ENCODE measurements around the gene PSMC2. TPM values are rescaled to one million over a fixed set of nuclear protein-coding genes. Genes with fewer than 3 reads are reported as not detected.
"Not testable (repeated sequence)": the region's sequence is repeated elsewhere in the genome, so short reads cannot be mapped to it uniquely, and the experiment has no call there.

Gene PSMC2
- total RNA-seq, 2 experiments from 2014 or later, result 139 to 143 TPM

- Mint-ChIP-seq H3K27ac (no peak overlapping the region), H3K36me3 (ENCODE audit: low read depth) (no peaks in the 10 kb centered on the region), H3K27me3 (peaks cover 9% of the 10 kb centered on the region), H3K9me3 (no peaks in the 10 kb centered on the region), H3K4me1 (no peaks in the 10 kb centered on the region), H3K4me3 (no peak overlapping the region)
- ChIA-PET POLR2A (no interaction called here), CTCF (no interaction called here)
- no peak for DNase-seq
Measured at GRCh38 chr7:103382032-103382402, 34.6 kb downstream of the PSMC2 start.

DNA sequence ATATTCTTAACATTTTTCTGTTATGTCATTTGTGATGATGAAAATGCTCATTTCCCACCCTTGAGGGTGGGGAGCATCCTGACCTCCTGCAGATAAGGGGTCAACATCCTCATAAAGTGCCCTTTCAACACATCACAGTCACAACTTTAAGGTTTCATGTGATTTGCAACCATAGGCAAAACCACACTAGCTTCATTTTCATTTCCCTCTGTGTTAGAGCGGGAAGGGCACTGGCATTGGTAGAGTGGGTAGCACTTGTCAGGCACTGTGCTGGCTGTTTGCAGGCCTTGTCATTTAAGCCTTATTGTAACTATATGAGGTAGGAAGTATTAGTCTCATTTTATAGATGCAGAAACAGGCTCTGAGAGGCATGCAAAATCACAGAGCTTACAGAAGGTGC lies 39.8 kb downstream of the PSMC2 start:
- DNase-seq, result no peak
- H3K27ac Mint-ChIP-seq, result no peak overlapping the region
- H3K36me3 Mint-ChIP-seq (ENCODE audit: low read depth), result no peaks in the 10 kb centered on the region
- H3K4me3 Mint-ChIP-seq, result no peak overlapping the region
- H3K9me3 Mint-ChIP-seq, result no peaks in the 10 kb centered on the region
- CTCF ChIA-PET, result no interaction called here
- H3K27me3 Mint-ChIP-seq, result peaks cover 6% of the 10 kb centered on the region
- POLR2A ChIA-PET, result no interaction called here
- H3K4me1 Mint-ChIP-seq, result no peaks in the 10 kb centered on the region

DNA sequence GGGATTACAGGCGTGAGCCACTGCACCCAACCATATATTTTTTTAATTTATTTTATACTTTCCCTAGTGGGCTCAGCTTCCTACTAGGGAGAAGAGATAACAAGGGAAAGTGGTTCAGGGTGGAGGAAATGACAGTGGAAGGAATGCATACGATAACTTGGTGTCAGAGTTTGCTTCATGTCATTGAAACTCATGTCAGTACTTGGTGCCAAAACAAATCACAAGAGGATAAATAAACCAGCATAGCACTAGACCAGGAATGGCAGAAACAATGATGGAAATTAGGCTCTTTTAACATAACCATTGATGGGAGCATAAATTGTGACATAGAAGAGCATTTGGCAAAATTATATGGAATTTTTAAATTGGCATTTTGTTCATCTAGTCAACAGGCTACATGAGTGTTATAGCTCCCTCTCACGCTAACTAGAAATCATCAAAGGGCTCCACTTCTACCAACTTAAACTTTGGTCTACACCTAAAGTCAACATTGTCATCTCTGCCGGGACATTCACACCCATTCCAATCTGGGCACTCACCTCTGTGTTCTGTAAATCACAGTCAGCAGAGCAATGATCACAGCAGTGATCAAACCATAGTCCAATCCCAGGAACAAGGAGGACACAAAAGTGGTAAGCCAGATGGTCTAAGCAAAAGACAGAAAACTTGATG lies 41.2 kb downstream of the PSMC2 start:
- POLR2A ChIA-PET, result no interaction called here

DNA sequence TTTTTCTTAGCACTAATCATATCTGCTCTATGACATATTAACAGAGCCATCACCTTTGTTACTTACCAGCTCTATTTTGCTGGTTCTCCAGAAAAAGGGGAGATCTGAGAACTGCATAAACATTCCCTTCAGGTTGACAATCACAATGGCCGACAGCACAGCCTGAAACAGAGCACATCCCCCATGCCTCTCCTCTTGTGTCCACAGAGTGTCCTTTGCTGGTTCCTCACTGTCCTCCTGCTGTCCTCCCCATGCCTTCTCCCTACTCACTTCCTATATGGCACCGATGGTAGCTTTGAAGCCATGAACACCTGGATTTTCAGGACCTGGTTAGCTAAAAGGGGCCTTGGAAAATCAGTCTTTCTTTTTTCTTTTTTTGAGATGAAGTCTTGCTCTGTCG lies 41.8 kb downstream of the PSMC2 start:
- POLR2A ChIA-PET, result no interaction called here
- no peak overlapping the region for H3K27ac Mint-ChIP-seq

More for the DNA sequence above, 41.2 kb downstream of the PSMC2 start:
- no peaks in the 10 kb centered on the region for H3K36me3 Mint-ChIP-seq (ENCODE audit: low read depth)
- no peak overlapping the region for H3K27ac Mint-ChIP-seq
- CTCF ChIA-PET, result no interaction called here
- no peaks in the 10 kb centered on the region for H3K9me3 Mint-ChIP-seq
- H3K4me3 Mint-ChIP-seq, result no peak overlapping the region
- H3K27me3 Mint-ChIP-seq, result peaks cover 6% of the 10 kb centered on the region
- no peak for DNase-seq
- no peaks in the 10 kb centered on the region for H3K4me1 Mint-ChIP-seq

DNA sequence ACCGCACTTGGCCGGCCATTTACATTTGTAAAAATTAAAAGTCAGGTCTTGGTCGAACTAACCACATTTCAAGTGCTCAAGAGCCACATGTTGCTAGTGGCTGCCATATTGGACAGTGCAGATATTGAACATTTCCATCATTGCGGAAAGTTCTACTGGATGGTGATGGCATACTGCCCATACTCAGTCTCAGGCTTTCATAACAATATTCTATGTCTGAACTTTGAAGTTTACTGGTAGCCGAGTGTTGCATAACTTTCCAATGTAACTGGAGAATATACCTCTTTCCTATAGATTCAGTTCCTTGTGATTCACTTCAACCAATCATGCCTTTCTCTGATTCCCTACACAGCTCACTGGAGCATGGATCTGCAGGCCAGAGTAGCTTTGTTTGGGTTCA lies 43.7 kb downstream of the PSMC2 start:
- DNase-seq, result no peak
- H3K36me3 Mint-ChIP-seq (ENCODE audit: low read depth), result no peaks in the 10 kb centered on the region
- peaks cover 6% of the 10 kb centered on the region for H3K27me3 Mint-ChIP-seq
- no peaks in the 10 kb centered on the region for H3K9me3 Mint-ChIP-seq
- no peak overlapping the region for H3K27ac Mint-ChIP-seq
- no peaks in the 10 kb centered on the region for H3K4me1 Mint-ChIP-seq
- H3K4me3 Mint-ChIP-seq, result no peak overlapping the region
- ChIA-PET POLR2A (no interaction called here), CTCF (no interaction called here)

More for the DNA sequence above, 41.8 kb downstream of the PSMC2 start:
- H3K9me3 Mint-ChIP-seq, result no peaks in the 10 kb centered on the region
- H3K4me3 Mint-ChIP-seq, result no peak overlapping the region
- no peaks in the 10 kb centered on the region for H3K4me1 Mint-ChIP-seq
- DNase-seq, result no peak
- H3K36me3 Mint-ChIP-seq (ENCODE audit: low read depth), result no peaks in the 10 kb centered on the region
- CTCF ChIA-PET, result no interaction called here
- peaks cover 6% of the 10 kb centered on the region for H3K27me3 Mint-ChIP-seq

DNA sequence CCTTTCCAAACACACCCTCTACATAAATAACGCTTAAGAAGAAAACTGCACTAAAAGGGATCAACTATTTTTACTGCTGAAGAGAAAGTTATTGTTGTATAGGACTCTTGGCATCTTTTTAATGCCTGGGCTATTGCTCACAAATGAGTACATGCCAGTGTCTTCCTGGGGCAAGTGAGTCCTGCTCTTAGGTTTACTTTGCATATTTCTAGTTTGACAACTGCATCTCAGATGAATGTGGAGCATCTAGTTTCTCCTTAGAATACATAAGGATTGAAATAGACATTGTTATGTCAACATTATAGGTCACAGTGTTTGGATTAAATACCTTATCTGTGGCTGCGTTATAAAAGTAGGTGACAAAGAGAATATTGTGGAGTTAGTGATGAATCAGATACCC lies 44.5 kb downstream of the PSMC2 start:
- ChIA-PET CTCF (no interaction called here), POLR2A (no interaction called here)
- no peak overlapping the region for H3K4me3 Mint-ChIP-seq
- no peaks in the 10 kb centered on the region for H3K9me3 Mint-ChIP-seq
- no peaks in the 10 kb centered on the region for H3K36me3 Mint-ChIP-seq (ENCODE audit: low read depth)
- DNase-seq, result no peak
- no peak overlapping the region for H3K27ac Mint-ChIP-seq
- H3K27me3 Mint-ChIP-seq, result peaks cover 6% of the 10 kb centered on the region
- no peaks in the 10 kb centered on the region for H3K4me1 Mint-ChIP-seq

DNA sequence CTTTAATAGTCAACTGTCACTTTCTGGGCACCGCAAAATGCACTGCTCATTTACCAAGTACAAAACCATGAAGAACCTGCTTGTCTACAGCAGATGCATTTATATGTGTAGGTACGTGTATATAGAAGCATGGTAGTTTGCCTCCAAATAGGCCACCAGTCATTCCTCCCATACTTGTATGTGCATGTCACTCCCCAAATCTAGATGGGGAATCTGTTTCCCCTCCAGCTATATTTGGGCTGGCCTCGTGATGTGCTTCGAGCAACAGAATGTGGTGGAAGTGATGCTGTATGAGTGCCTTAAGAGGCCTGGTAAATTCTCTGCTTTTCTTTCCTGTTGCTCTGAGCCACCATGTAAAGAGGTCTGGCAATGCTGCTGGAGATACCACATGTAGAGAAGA lies 47.1 kb downstream of the PSMC2 start:
- H3K36me3 Mint-ChIP-seq (ENCODE audit: low read depth), result no peaks in the 10 kb centered on the region
- H3K9me3 Mint-ChIP-seq, result no peaks in the 10 kb centered on the region
- ChIA-PET CTCF (no interaction called here), POLR2A (no interaction called here)
- H3K27me3 Mint-ChIP-seq, result no peaks in the 10 kb centered on the region
- no peak for DNase-seq
- H3K4me3 Mint-ChIP-seq, result no peak overlapping the region
- no peaks in the 10 kb centered on the region for H3K4me1 Mint-ChIP-seq
- no peak overlapping the region for H3K27ac Mint-ChIP-seq

GRCh38 chr7:103395071-103395470 lies 47.6 kb downstream of the PSMC2 start:
- Mint-ChIP-seq H3K4me1 (no peaks in the 10 kb centered on the region), H3K4me3 (no peak overlapping the region), H3K27ac (no peak overlapping the region), H3K27me3 (peaks cover under 1% of the 10 kb centered on the region), H3K9me3 (no peaks in the 10 kb centered on the region), H3K36me3 (ENCODE audit: low read depth) (no peaks in the 10 kb centered on the region)
- ChIA-PET POLR2A (no interaction called here), CTCF (no interaction called here)
- DNase-seq, result no peak

DNA sequence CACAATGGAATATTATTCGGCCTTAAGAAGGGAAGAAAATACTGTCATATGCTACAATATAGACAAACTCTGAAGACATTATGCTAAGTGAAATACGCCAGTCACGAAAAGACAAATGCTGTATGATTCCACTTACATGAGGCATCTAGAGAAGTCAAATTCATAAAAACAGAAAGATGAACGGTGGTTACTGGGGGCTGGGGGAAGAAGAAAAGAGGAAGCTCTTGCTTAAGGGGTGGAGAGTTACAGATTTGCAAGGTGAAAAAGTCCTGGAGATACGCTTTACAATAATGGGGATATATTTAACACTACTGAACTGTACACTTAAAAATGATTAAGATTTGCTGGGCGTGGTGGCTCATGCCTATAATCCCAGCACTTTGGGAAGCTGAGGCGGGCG lies 49.0 kb downstream of the PSMC2 start:
- Mint-ChIP-seq H3K9me3 (no peaks in the 10 kb centered on the region), H3K4me3 (no peak overlapping the region), H3K36me3 (ENCODE audit: low read depth) (no peaks in the 10 kb centered on the region), H3K27ac (no peak overlapping the region), H3K4me1 (no peaks in the 10 kb centered on the region), H3K27me3 (peaks cover 6% of the 10 kb centered on the region)
- CTCF ChIA-PET, result no interaction called here
- DNase-seq, result no peak
- POLR2A ChIA-PET, result no interaction called here

DNA sequence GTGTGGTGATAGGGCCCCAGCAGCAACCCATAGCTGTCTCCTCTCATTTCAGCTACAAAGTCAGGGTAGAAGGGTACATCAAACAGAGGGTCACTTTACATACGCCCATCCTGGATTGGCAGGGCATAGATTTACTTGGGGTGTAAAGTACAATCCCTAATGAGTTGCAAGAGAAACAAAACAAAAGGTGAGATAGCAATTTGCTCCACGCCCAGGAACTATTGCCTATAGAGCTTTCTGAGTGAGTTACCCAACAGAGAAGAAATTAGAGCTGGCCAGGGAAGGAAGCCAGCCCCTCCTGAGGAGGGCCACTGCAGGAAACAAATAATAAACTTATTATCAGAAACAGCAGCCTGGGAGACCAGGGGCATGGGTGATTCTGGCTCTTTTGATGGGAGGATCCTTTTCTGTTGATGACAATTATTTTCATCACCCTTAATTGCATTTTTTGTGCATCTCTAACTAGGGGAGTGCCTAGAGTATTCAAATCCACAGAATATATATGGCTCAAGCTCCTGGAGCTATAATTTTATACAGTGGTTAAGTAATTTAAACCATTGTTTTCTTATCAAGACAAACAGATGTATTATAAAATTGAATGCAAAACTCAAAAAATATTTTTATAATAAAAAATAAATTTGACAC lies 51.2 kb downstream of the PSMC2 start:
- Mint-ChIP-seq H3K36me3 (ENCODE audit: low read depth) (no peaks in the 10 kb centered on the region), H3K27me3 (peaks cover 16% of the 10 kb centered on the region), H3K4me1 (no peaks in the 10 kb centered on the region), H3K9me3 (no peaks in the 10 kb centered on the region), H3K4me3 (no peak overlapping the region), H3K27ac (no peak overlapping the region)
- DNase-seq, result no peak
- ChIA-PET POLR2A (no interaction called here), CTCF (interaction anchor here (1.0 kb wide), 1 partner anchor 10 kb away, joined by 4 read pairs; no protein-coding TSS in a partner anchor)

DNA sequence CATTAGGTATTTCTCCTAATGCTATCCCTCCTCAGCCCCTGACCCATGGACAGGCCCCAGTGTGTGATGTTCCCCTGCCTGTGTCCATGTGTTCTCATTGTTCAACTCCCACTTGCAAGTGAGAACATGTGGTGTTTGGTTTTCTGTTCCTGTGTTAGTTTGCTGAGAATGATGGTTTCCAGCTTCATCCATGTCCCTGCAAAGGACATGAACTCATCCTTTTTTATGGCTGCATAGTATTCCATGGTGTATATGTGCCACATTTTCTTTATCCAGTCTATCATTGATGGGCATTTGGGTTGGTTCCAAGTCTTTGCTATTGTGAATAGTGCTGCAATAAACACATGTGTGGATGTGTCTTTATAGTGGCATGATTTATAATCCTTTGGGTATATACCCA lies 52.2 kb downstream of the PSMC2 start:
- CTCF ChIA-PET; H3K4me1 Mint-ChIP-seq; H3K27ac Mint-ChIP-seq; POLR2A ChIA-PET; H3K4me3 Mint-ChIP-seq; H3K36me3 Mint-ChIP-seq (ENCODE audit: low read depth); DNase-seq; H3K9me3 Mint-ChIP-seq: not testable (repeated sequence)
- H3K27me3 Mint-ChIP-seq, result peaks cover 19% of the 10 kb centered on the region

GRCh38 chr7:103405789-103406613 lies 58.6 kb downstream of the PSMC2 start:
- POLR2A ChIA-PET; H3K36me3 Mint-ChIP-seq (ENCODE audit: low read depth): not testable (repeated sequence)

DNA sequence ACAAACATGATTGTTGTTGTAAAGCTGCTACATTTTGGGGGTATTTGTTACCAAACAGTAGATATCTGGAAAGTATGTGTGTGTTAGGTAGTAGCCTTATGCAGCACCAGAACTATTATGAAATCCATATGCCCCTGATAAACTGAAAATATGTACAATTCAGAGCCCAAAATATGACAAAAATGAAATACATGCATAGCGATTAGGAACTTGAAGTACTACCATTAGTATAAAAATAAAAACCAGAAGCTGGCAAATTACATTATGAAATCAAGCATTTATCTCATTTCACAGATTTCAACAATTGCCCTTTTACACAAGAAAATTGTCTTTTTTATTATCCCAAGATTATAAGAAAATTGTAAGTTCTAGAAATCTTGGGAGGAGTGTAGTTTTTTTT lies 64.7 kb downstream of the PSMC2 start:
- H3K27ac Mint-ChIP-seq, result no peak overlapping the region
- DNase-seq, result no peak
- no peak overlapping the region for H3K4me3 Mint-ChIP-seq
- no peaks in the 10 kb centered on the region for H3K9me3 Mint-ChIP-seq
- ChIA-PET CTCF (no interaction called here), POLR2A (interaction anchor here (0.7 kb wide), 1 partner anchor 105 kb away, joined by 3 read pairs; no protein-coding TSS in a partner anchor)
- peaks cover 19% of the 10 kb centered on the region for H3K27me3 Mint-ChIP-seq
- no peaks in the 10 kb centered on the region for H3K4me1 Mint-ChIP-seq
- H3K36me3 Mint-ChIP-seq (ENCODE audit: low read depth), result no peaks in the 10 kb centered on the region

More at GRCh38 chr7:103405789-103406613, 58.6 kb downstream of the PSMC2 start:
- H3K27me3 Mint-ChIP-seq, result peaks cover 15% of the 10 kb centered on the region
- H3K9me3 Mint-ChIP-seq, H3K4me3 Mint-ChIP-seq, H3K27ac Mint-ChIP-seq, DNase-seq, H3K4me1 Mint-ChIP-seq: not testable (repeated sequence)
- CTCF ChIA-PET, result interaction anchor here (0.6 to 1.4 kb wide), 3 partner anchors 14 to 74 kb away, joined by 3 read pairs; no protein-coding TSS in a partner anchor
